GM12874 (cell line): ENCODE results near the gene PDZRN3.

ENCODE experiments used
- TF ChIP-seq, protein P1 (sequence below): IDR thresholded peaks from 2 replicates; pipeline ENCODE4 v1.5.1; 2011; ENCODE audit warnings: low read depth, mild to moderate bottlenecking, control low read depth, low read length, moderate library complexity; ENCODE audit not compliant: insufficient read depth

Gene PDZRN3

GRCh38 chr3:73652896-73653295 is 28.2 kb upstream of the PDZRN3 start:
- TF ChIP-seq, protein P1, sequence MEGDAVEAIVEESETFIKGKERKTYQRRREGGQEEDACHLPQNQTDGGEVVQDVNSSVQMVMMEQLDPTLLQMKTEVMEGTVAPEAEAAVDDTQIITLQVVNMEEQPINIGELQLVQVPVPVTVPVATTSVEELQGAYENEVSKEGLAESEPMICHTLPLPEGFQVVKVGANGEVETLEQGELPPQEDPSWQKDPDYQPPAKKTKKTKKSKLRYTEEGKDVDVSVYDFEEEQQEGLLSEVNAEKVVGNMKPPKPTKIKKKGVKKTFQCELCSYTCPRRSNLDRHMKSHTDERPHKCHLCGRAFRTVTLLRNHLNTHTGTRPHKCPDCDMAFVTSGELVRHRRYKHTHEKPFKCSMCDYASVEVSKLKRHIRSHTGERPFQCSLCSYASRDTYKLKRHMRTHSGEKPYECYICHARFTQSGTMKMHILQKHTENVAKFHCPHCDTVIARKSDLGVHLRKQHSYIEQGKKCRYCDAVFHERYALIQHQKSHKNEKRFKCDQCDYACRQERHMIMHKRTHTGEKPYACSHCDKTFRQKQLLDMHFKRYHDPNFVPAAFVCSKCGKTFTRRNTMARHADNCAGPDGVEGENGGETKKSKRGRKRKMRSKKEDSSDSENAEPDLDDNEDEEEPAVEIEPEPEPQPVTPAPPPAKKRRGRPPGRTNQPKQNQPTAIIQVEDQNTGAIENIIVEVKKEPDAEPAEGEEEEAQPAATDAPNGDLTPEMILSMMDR, result no peak

- TF ChIP-seq, protein P1, result no peak
Observed at GRCh38 chr3:73637042-73637441, 12.3 kb upstream of the PDZRN3 start.

DNA sequence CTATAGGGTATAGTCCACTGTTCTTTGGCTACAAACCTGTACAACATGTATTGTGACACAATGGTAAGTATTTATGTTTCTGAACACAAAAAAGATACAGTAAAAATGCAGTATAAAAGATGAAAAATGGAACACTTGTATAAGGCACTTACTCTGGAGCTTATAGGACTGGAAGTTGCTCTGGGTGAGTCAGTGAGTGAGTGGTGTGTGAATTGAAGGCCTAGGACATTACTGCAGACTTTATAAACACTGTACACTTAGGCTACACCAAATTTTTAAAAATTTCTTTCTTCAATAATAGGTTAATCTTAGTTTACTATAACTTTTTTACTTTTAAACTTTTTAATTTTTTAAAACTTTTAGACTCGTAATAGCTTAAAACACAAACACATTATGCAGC is 10.5 kb upstream of the PDZRN3 start:
- TF ChIP-seq, protein P1, result no peak

DNA sequence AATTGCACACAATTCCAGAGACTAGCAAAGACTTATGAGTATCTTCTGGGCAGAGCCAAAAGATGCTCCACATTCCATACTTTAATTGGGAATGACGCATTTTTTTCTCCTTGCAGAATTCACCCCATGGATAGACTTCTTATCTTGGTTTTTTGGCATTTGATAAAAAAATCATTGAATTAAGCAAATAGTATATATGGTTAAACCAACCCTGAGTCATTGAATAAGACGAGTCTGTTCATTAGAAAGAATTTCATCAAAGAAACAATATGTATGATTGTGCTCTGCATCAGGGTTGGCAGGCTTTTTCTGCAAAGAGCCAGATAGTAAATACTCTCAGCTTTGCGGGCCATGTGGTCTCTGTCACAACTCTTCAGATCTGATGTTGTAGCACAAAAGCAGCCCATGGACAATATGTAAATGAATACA is 9.2 kb upstream of the PDZRN3 start:
- TF ChIP-seq, protein P1, result no peak

GRCh38 chr3:73633453-73633852 is 8.7 kb upstream of the PDZRN3 start:
- TF ChIP-seq, protein P1, result no peak

DNA sequence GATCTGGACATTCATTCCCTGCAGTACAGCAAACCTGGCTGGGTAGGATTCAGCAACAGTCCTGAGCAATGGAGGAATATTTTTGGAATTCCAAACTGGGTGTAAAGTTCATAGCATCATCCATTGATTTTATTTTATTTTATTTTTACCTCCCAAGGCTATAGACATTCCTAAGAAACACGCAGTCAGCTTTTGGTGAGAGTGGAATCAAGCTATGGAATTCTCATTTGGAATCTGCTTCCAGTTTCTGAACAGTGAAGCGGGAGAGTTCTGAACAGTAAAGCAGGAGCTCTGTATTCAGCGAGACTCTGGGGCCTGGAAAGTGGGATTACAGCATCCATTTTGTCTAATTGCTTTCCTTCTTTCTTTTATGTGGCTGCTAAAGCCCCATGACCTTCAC is 1.4 kb upstream of the PDZRN3 start:
- TF ChIP-seq, protein P1, result no peak

DNA sequence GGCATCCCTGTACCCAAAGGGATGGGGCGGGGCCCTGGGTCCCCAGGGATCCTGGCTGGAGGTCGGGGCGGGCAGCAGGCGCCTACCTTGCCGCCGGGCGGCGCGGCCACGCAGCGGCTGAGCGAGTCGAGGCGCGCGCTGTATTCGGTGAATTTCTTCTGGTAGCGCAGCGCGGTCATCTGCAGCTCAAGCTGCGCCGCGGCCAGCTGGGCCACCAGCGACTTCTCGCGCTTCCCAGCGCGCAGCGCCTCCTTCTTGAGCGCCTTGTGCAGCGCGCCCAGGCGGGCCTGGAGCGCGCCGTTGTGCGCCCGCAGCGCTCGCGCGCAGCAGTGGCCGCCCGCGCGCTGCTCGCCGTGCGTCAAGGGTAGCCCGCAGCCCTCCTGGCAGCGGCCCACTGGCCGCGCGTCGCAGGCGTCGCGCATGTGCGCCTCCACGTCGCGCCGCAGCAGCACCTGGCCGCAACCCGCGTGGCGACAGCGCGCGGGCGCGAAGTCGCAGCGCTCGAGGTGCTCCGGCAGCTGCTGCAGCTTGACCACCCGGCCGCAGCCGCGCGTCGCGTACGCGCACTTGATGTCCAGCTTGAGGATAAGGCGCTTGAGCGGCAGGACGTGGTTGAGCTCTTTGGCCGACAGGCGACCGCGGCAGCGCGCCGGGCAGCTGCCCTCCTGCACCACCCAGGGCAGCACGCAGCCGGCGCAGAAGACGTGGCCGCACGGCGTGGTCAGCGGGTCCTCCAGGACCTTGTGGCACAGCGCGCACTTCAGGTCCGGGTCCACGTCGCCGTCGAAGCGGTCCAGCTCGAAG is 522 bp downstream of the PDZRN3 start:
- TF ChIP-seq, protein P1, result no peak
